DND-41 (cell line): ENCODE data around the gene ITIH3.

Experiments used
- ATAC-seq: fragments of 200-7000 bp; cut with Tn5 transposase; 3 replicates; pipeline ENCODE4 v1.9.1; 2021; ENCODE audit warnings: low read depth; ENCODE audit not compliant: insufficient read depth
- DNase-seq: peaks from one replicate; pipeline ENCODE4 v3.0.0-alpha.2; 2020
- H2AFZ ChIP-seq: 2 replicates; pipeline ENCODE4 v1.6.0; 2012; ENCODE audit warnings: low read depth, low read length
- H3K27ac ChIP-seq: 2 replicates; pipeline ENCODE4 v1.5.1; 2012; ENCODE audit warnings: low read length, inconsistent platforms
- H3K27me3 ChIP-seq: fragments of 200-600 bp; sonication (generic); 2 replicates; pipeline ENCODE4 v1.6.0; 2012; ENCODE audit warnings: low read length, mild to moderate bottlenecking, inconsistent platforms; ENCODE audit not compliant: insufficient read depth, poor library complexity
- H3K36me3 ChIP-seq: 2 replicates; pipeline ENCODE4 v1.5.1; 2012; ENCODE audit warnings: low read length, inconsistent platforms; ENCODE audit not compliant: insufficient read depth
- H3K4me1 ChIP-seq: 2 replicates; pipeline ENCODE4 v1.5.1; 2012; ENCODE audit warnings: mild to moderate bottlenecking, low read length; ENCODE audit not compliant: insufficient read depth
- H3K4me2 ChIP-seq: 2 replicates; pipeline ENCODE4 v1.6.0; 2012; ENCODE audit warnings: mild to moderate bottlenecking, moderate library complexity, low read length, inconsistent platforms; ENCODE audit not compliant: insufficient read depth
- H3K4me3 ChIP-seq, 2 experiments: fragments of 200-600 bp in 1 of 2; shearing (Covaris generic) in 1 of 2; 2 replicates each; pipeline ENCODE4 v1.5.1; 2012 to 2016; ENCODE audit warnings: inconsistent platforms in 2 of 2, low read length in 2 of 2, mild to moderate bottlenecking in 2 of 2, low read depth in 1 of 2, moderate library complexity in 1 of 2
- H3K79me2 ChIP-seq: 2 replicates; pipeline ENCODE4 v1.6.0; 2012; ENCODE audit warnings: low read length, inconsistent platforms; ENCODE audit not compliant: insufficient read depth
- H3K9ac ChIP-seq: 2 replicates; pipeline ENCODE4 v1.6.0; 2012; ENCODE audit warnings: low read depth, mild to moderate bottlenecking, inconsistent platforms, low read length, moderate library complexity
- H3K9me3 ChIP-seq: 2 replicates; pipeline ENCODE4 v1.5.1; 2012; ENCODE audit warnings: low read length, moderate library complexity, mild to moderate bottlenecking, inconsistent platforms; ENCODE audit not compliant: insufficient read depth, severe bottlenecking
- H4K20me1 ChIP-seq: 2 replicates; pipeline ENCODE4 v1.6.0; 2012; ENCODE audit warnings: low read length; ENCODE audit not compliant: insufficient read depth
- EZH2 ChIP-seq: IDR thresholded peaks from 3 replicates; pipeline ENCODE4 v1.6.1; 2012; ENCODE audit warnings: borderline replicate concordance, low read depth, mild to moderate bottlenecking, moderate library complexity, low read length, inconsistent platforms; ENCODE audit not compliant: severe bottlenecking
- TF ChIP-seq, protein P1 (sequence below): IDR thresholded peaks from 2 replicates; pipeline ENCODE4 v1.5.1; 2012; ENCODE audit warnings: borderline replicate concordance, low read length, moderate library complexity, mild to moderate bottlenecking; ENCODE audit not compliant: poor library complexity, severe bottlenecking; ENCODE audit errors: extremely low read depth

The ITIH3 gene

DNA sequence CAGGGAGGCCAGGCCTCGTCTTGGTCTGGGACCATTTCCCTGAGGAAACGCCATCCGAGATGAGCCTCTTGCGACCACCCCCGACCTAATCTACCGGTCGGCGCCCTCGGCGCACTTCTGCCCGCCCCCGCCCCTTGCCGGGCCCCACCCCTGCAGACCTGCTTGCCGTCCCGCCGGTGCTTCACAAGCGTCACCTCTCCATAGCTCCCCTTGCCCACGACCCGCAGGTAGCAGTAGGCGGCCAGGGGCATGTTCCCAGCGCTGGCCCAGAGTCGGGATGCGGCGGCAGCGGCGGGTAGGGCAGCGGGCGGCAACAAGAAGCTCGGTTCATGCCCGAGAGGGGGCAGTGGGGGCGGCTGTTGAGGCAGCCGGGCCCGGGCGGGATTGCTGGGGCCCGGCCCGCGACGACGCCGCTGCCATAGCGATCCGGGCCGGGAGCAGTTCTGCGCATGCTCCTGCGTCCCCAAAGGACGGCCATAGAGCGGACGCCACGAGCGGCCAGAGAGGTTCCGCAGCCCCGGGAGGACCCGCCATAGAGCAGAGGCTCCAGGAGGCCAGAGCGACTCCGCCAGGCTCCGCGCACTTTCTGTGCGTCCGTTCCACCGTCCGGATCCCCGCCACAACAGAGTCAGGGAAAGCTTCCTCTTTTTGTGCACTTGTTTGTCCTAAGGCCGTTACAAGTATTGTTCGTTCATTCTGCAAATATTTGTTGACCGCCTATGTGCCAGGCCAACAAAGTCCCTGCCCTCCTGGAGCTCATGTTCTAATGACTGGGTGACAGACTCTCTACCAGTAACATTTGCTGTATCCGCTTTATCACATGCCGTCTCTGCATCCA, 23.9 kb upstream of the ITIH3 start, which contains the start of gene NEK4:
Gene NEK4, minus strand, starts transcription at position 445 of the 838 bp plus-strand sequence. Its CDS starts 194 bp downstream, at position 251.
- H3K79me2 ChIP-seq = peaks cover 21% of the 10 kb centered on the region
- peak within 1 kb of the TSS; percentile 73 for H3K27ac ChIP-seq
- H2AFZ ChIP-seq = peak within 1 kb of the TSS; percentile 87
- H3K4me3 ChIP-seq = peak within 1 kb of the TSS; percentile 36 to 67; a peak in 3 of 4 replicates
- peaks cover 18% of the 10 kb centered on the region; the same call in 1 of the 2 replicates for H3K36me3 ChIP-seq
- TF ChIP-seq EZH2 = no peak
- TF ChIP-seq, protein P1, sequence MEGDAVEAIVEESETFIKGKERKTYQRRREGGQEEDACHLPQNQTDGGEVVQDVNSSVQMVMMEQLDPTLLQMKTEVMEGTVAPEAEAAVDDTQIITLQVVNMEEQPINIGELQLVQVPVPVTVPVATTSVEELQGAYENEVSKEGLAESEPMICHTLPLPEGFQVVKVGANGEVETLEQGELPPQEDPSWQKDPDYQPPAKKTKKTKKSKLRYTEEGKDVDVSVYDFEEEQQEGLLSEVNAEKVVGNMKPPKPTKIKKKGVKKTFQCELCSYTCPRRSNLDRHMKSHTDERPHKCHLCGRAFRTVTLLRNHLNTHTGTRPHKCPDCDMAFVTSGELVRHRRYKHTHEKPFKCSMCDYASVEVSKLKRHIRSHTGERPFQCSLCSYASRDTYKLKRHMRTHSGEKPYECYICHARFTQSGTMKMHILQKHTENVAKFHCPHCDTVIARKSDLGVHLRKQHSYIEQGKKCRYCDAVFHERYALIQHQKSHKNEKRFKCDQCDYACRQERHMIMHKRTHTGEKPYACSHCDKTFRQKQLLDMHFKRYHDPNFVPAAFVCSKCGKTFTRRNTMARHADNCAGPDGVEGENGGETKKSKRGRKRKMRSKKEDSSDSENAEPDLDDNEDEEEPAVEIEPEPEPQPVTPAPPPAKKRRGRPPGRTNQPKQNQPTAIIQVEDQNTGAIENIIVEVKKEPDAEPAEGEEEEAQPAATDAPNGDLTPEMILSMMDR = peak; percentile 14
- no peaks in the 10 kb centered on the region for H3K27me3 ChIP-seq
- H3K4me2 ChIP-seq = peak within 1 kb of the TSS; percentile 70
- ATAC-seq (peak; percentile 95), DNase-seq (peak; percentile 88)
- no peaks in the 10 kb centered on the region for H3K9me3 ChIP-seq
- peaks cover 22% of the 10 kb centered on the region for H3K4me1 ChIP-seq
- H3K9ac ChIP-seq = peak within 1 kb of the TSS; percentile 61
- H4K20me1 ChIP-seq = no peaks in the 10 kb centered on the region

- H3K4me3 ChIP-seq = peak overlapping the region; percentile 36 to 67; a peak in 3 of 4 replicates
- H2AFZ ChIP-seq = peak overlapping the region; percentile 87
- TF ChIP-seq, protein P1 = no peak
- no peak for TF ChIP-seq EZH2
- no peaks in the 10 kb centered on the region for H4K20me1 ChIP-seq
- peaks cover 12% of the 10 kb centered on the region; the same call in 1 of the 2 replicates for H3K36me3 ChIP-seq
- DNase-seq (no peak), ATAC-seq (peak; percentile 26; the same call in 2 of the 3 replicates)
- H3K79me2 ChIP-seq = peaks cover 21% of the 10 kb centered on the region
- H3K4me2 ChIP-seq = peak overlapping the region; percentile 70
- no peaks in the 10 kb centered on the region for H3K9me3 ChIP-seq
- peaks cover 22% of the 10 kb centered on the region for H3K4me1 ChIP-seq
- H3K27me3 ChIP-seq = no peaks in the 10 kb centered on the region
- H3K27ac ChIP-seq = peak overlapping the region; percentile 73
- H3K9ac ChIP-seq = peak overlapping the region; percentile 61
Observed at GRCh38 chr3:52771334-52771681, 23.3 kb upstream of the ITIH3 start.

- H3K4me3 ChIP-seq = peak overlapping the region in 1 of 2 experiments; percentile 67; a peak in 2 of 4 replicates
- no peak overlapping the region for H3K27ac ChIP-seq
- DNase-seq (no peak), ATAC-seq (no peak)
- H3K4me2 ChIP-seq = peak overlapping the region; percentile 70
- no peaks in the 10 kb centered on the region for H3K27me3 ChIP-seq
- peak overlapping the region; percentile 61; the same call in 1 of the 2 replicates for H3K9ac ChIP-seq
- no peaks in the 10 kb centered on the region for H4K20me1 ChIP-seq
- peaks cover 10% of the 10 kb centered on the region; the same call in 1 of the 2 replicates for H3K36me3 ChIP-seq
- peak overlapping the region; percentile 87 for H2AFZ ChIP-seq
- H3K4me1 ChIP-seq = peaks cover 22% of the 10 kb centered on the region
- H3K9me3 ChIP-seq = no peaks in the 10 kb centered on the region
- peaks cover 21% of the 10 kb centered on the region for H3K79me2 ChIP-seq
- TF ChIP-seq, protein P1 = no peak
- TF ChIP-seq EZH2 = no peak
Observed at GRCh38 chr3:52771702-52772101, 22.9 kb upstream of the ITIH3 start.
